Neural cell (in vitro differentiated cells): ENCODE measurements around the gene AGAP5. TPM values are rescaled to one million over a fixed set of nuclear protein-coding genes. Genes with fewer than 3 reads are reported as not detected.
A peak's percentile ranks its signal among the peaks of the same experiment; 100 is the strongest.

Experiments used
- H2AFZ ChIP-seq: fragments of 200-600, 300-800 bp; sonication (generic), shearing (Covaris generic); 2 replicates; pipeline ENCODE4 v1.6.0; 2014; ENCODE audit warnings: low read depth, mild to moderate bottlenecking, antibody characterized with exemption, low read length, moderate library complexity
- H3F3A ChIP-seq: fragments of 200-600 bp; shearing (Covaris generic); 2 replicates; pipeline ENCODE4 v1.6.1; 2016; ENCODE audit warnings: mild to moderate bottlenecking, moderate library complexity, mixed read lengths, antibody characterized with exemption, low read length; ENCODE audit not compliant: insufficient read depth, poor library complexity, severe bottlenecking
- H3K27ac ChIP-seq: fragments of 200-600, 300-800 bp; sonication (generic), shearing (Covaris generic); 2 replicates; pipeline ENCODE4 v1.5.1; 2014; ENCODE audit warnings: mild to moderate bottlenecking, low read length, moderate library complexity
- H3K27me3 ChIP-seq: fragments of 300-800, 200-600 bp; sonication (generic), shearing (Covaris generic); 2 replicates; pipeline ENCODE4 v1.6.0; 2014; ENCODE audit warnings: mild to moderate bottlenecking, low read depth, low read length, moderate library complexity; ENCODE audit not compliant: insufficient read depth
- H3K36me3 ChIP-seq: fragments of 300-800, 200-600 bp; sonication (generic), shearing (Covaris generic); 2 replicates; pipeline ENCODE4 v1.5.1; 2014; ENCODE audit warnings: mild to moderate bottlenecking, antibody characterized with exemption, low read length, moderate library complexity; ENCODE audit not compliant: insufficient read depth
- H3K4me2 ChIP-seq: fragments of 300-800, 200-600 bp; sonication (generic), shearing (Covaris generic); 2 replicates; pipeline ENCODE4 v1.6.0; 2014; ENCODE audit warnings: mild to moderate bottlenecking, low read length
- H3K4me3 ChIP-seq: fragments of 300-800, 200-600 bp; sonication (generic), shearing (Covaris generic); 2 replicates; pipeline ENCODE4 v1.5.1; 2014; ENCODE audit warnings: mild to moderate bottlenecking, low read length, moderate library complexity
- H3K79me2 ChIP-seq: fragments of 200-600 bp; shearing (Covaris generic); replicated peaks from 2 replicates; pipeline ENCODE4 v1.6.0; 2014; ENCODE audit warnings: mild to moderate bottlenecking, low read length, moderate library complexity; ENCODE audit not compliant: insufficient read depth
- H3K9ac ChIP-seq: fragments of 300-800, 200-600 bp; sonication (generic), shearing (Covaris generic); 2 replicates; pipeline ENCODE4 v1.6.1; 2016; ENCODE audit warnings: mild to moderate bottlenecking, low read length, mixed read lengths
- H3K9me2 ChIP-seq: fragments of 200-600 bp; shearing (Covaris generic); 2 replicates; pipeline ENCODE4 v1.6.1; 2016; ENCODE audit warnings: mild to moderate bottlenecking, low read length, mixed read lengths; ENCODE audit not compliant: insufficient read depth
- H3K9me3 ChIP-seq: fragments of 200-600, 300-800 bp; sonication (generic), shearing (Covaris generic); 2 replicates; pipeline ENCODE4 v1.6.1; 2016; ENCODE audit warnings: mild to moderate bottlenecking, mixed run types, low read length, moderate library complexity, mixed read lengths
- H4K20me1 ChIP-seq: fragments of 200-600 bp; shearing (Covaris generic); 2 replicates; pipeline ENCODE4 v1.6.1; 2016; ENCODE audit warnings: mild to moderate bottlenecking, mixed run types; ENCODE audit not compliant: insufficient read depth
- EP300 ChIP-seq: fragments of 450-650 bp; conservative IDR thresholded peaks from 2 replicates; pipeline ENCODE4 v1.6.1; 2014; ENCODE audit warnings: antibody characterized with exemption, mild to moderate bottlenecking, moderate library complexity; ENCODE audit not compliant: poor library complexity, severe bottlenecking
- EZH2 ChIP-seq: fragments of 200-600, 300-800 bp; shearing (Covaris generic), sonication (generic); IDR thresholded peaks from 2 replicates; pipeline ENCODE4 v1.6.1; 2014; ENCODE audit warnings: antibody characterized with exemption, low read length, borderline replicate concordance, mild to moderate bottlenecking; ENCODE audit not compliant: insufficient read depth, poor library complexity, severe bottlenecking
- MXI1 ChIP-seq: fragments of 450-650 bp; conservative IDR thresholded peaks from 2 replicates; pipeline ENCODE4 v1.6.1; 2014; ENCODE audit warnings: antibody characterized with exemption, mild to moderate bottlenecking; ENCODE audit not compliant: poor library complexity, severe bottlenecking
- POLR2AphosphoS5 ChIP-seq: IDR thresholded peaks from 2 replicates; pipeline ENCODE4 v1.6.1; 2012
- RAD21 ChIP-seq: fragments of 450-650 bp; conservative IDR thresholded peaks from 2 replicates; pipeline ENCODE4 v1.6.1; 2014; ENCODE audit warnings: antibody characterized with exemption, mild to moderate bottlenecking, moderate library complexity
- REST ChIP-seq: IDR thresholded peaks from 2 replicates; pipeline ENCODE4 v1.6.1; 2012; ENCODE audit warnings: borderline replicate concordance
- SMC3 ChIP-seq: fragments of 450-650 bp; conservative IDR thresholded peaks from 2 replicates; pipeline ENCODE4 v1.6.1; 2014; ENCODE audit warnings: antibody characterized with exemption, mild to moderate bottlenecking, moderate library complexity; ENCODE audit not compliant: poor library complexity
- TAF1 ChIP-seq: IDR thresholded peaks from 2 replicates; pipeline ENCODE4 v1.6.1; 2012; ENCODE audit warnings: low read depth
- polyA plus RNA-seq: library from polyadenylated mRNA; depleted of rRNA; stranded (reverse); fragments of >200 nt; gene quantifications from 2 replicates; pipeline ENCODE4 v1.2.3, GENCODE V29; 2014

The AGAP5 gene
- polyA plus RNA-seq, 1 donor from 2014 or later, result 6.5 TPM

DNA sequence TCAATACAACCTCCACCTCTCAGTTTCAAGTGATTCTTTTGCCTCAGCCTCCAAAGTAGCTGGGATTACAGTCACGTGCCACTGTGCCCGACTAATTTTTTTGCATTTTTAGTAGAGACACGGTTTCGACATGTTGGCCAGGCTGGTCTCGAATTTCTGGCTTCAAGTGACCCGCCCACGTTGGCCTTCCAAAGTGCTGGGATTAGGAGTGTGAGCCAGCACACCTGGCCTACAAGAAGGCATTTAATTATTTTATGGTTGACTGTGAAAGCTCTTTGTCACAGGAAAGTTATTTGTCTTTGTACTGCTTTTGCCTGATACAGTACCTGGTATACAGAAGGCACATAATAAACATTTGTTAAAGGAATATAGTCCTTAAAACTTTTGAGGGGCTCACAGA is 69.5 kb downstream of the AGAP5 start:
- H3K9me2 ChIP-seq, result no peaks in the 10 kb centered on the region
- no peak for TF ChIP-seq TAF1
- H3K4me2 ChIP-seq, result no peak overlapping the region
- H3F3A ChIP-seq, result no peaks in the 10 kb centered on the region
- H4K20me1 ChIP-seq, result no peaks in the 10 kb centered on the region
- H3K9me3 ChIP-seq, result no peaks in the 10 kb centered on the region
- H3K36me3 ChIP-seq, result no peaks in the 10 kb centered on the region
- H3K9ac ChIP-seq, result no peak overlapping the region
- H3K27me3 ChIP-seq, result no peaks in the 10 kb centered on the region
- no peak overlapping the region for H3K4me3 ChIP-seq
- no peak overlapping the region for H2AFZ ChIP-seq
- H3K27ac ChIP-seq, result no peak overlapping the region
- peaks cover 11% of the 10 kb centered on the region for H3K79me2 ChIP-seq

- H3K27me3 ChIP-seq, result no peaks in the 10 kb centered on the region
- no peaks in the 10 kb centered on the region for H3K9me3 ChIP-seq
- no peak overlapping the region for H3K4me2 ChIP-seq
- no peaks in the 10 kb centered on the region for H4K20me1 ChIP-seq
- no peaks in the 10 kb centered on the region for H3F3A ChIP-seq
- no peak for TF ChIP-seq MXI1
- no peak for TF ChIP-seq SMC3
- TF ChIP-seq RAD21, result no peak
- no peak for TF ChIP-seq POLR2AphosphoS5
- H2AFZ ChIP-seq, result no peak overlapping the region
- H3K27ac ChIP-seq, result no peak overlapping the region
- peaks cover 20% of the 10 kb centered on the region for H3K79me2 ChIP-seq
- H3K9ac ChIP-seq, result no peak overlapping the region
- H3K9me2 ChIP-seq, result no peaks in the 10 kb centered on the region
- no peaks in the 10 kb centered on the region for H3K36me3 ChIP-seq
- H3K4me3 ChIP-seq, result peak overlapping the region; percentile 77
These were observed 70.6 kb downstream of the AGAP5 start for GRCh38 chr10:73627300-73627699.

DNA sequence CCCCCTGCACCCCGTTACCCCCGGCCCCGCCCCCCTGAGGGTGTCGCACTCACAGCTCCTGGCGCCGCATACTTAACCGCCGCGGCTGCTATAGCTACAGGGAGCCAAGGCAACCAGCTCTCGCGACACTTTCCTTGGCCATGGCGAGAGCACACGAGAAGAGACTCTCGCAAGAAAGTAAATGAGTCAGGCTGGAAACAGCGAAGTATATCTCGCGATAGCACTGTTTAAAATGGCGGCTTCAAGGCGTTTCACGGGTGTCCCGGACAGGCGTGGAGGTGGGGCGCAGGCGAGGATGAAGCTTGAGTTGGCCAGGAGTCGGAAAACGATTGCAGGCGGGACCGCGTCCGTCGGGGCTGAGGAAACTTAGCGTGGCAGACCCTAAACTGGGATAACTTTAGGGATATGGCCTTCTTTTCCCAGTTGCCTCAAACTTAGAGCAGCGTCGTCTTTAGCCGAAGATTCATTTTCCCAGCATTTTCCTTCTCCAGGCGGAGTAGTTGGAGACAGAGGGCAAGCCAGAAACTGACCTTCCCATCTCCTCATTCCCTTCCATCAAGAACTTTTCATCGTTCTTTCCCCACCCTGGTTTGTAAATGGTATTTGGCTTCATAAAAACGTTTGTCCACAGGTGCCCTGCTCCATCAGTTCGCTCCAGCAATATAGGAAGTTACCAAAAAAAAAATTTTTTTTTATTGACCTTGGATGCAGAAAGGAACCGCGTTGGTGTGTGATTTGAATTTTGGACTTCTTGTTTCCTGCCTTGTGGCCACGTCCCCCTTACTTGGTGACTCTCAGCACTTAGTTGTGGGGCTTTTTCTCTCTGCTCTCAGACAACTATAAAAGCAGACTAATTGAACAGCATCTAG is 71.8 kb downstream of the AGAP5 start:
- H3K27me3 ChIP-seq, result no peaks in the 10 kb centered on the region
- H4K20me1 ChIP-seq, result no peaks in the 10 kb centered on the region
- peak overlapping the region; percentile 99 for H2AFZ ChIP-seq
- no peaks in the 10 kb centered on the region for H3K36me3 ChIP-seq
- TF ChIP-seq MXI1 (peak; percentile 91), POLR2AphosphoS5 (peak; percentile 95), EZH2 (no peak), EP300 (peak; percentile 61), REST (peak; percentile 84), SMC3 (no peak)
- H3K79me2 ChIP-seq, result peaks cover 25% of the 10 kb centered on the region
- peak overlapping the region; percentile 88 for H3K4me2 ChIP-seq
- peak overlapping the region; percentile 92 for H3K9ac ChIP-seq
- peak overlapping the region; percentile 93 for H3K27ac ChIP-seq
- H3F3A ChIP-seq, result no peaks in the 10 kb centered on the region
- H3K4me3 ChIP-seq, result peak overlapping the region; percentile 77
- no peaks in the 10 kb centered on the region for H3K9me3 ChIP-seq
- H3K9me2 ChIP-seq, result no peaks in the 10 kb centered on the region
